SK-N-DZ (cell line): ENCODE data around the gene CBL.
"Not testable (repeated sequence)": the region's sequence is repeated elsewhere in the genome, so short reads cannot be mapped to it uniquely, and the experiment has no call there.

Source experiments
- DNase-seq: peaks from one replicate; pipeline ENCODE4 v3.0.0-alpha.2; 2015; ENCODE audit warnings: low spot score

Gene CBL

GRCh38 chr11:119209186-119209585, 3.0 kb downstream of the CBL start:
- DNase-seq = no peak

- DNase-seq = no peak
Observed at GRCh38 chr11:119210050-119210449, 3.9 kb downstream of the CBL start.

- no peak for DNase-seq
Observed at GRCh38 chr11:119218141-119218878, 12.2 kb downstream of the CBL start.

GRCh38 chr11:119222308-119222707, 16.2 kb downstream of the CBL start:
- no peak for DNase-seq

- no peak for DNase-seq
Observed at GRCh38 chr11:119222891-119223290, 16.8 kb downstream of the CBL start.

- DNase-seq = no peak
Observed at GRCh38 chr11:119223856-119224255, 17.7 kb downstream of the CBL start.

- not testable (repeated sequence) for DNase-seq
Observed at GRCh38 chr11:119228535-119229287, 22.6 kb downstream of the CBL start.

- no peak for DNase-seq
Observed at GRCh38 chr11:119229288-119229672, 23.1 kb downstream of the CBL start.

GRCh38 chr11:119229741-119230140, 23.6 kb downstream of the CBL start:
- no peak for DNase-seq

GRCh38 chr11:119236490-119236889, 30.4 kb downstream of the CBL start:
- no peak for DNase-seq

- DNase-seq = no peak
Observed at GRCh38 chr11:119236891-119237290, 30.8 kb downstream of the CBL start.

- DNase-seq = no peak
Observed at GRCh38 chr11:119237515-119237914, 31.4 kb downstream of the CBL start.

GRCh38 chr11:119248750-119249670, 42.9 kb downstream of the CBL start:
- no peak for DNase-seq

GRCh38 chr11:119249671-119250010, 43.5 kb downstream of the CBL start:
- no peak for DNase-seq

- DNase-seq = no peak
Observed at GRCh38 chr11:119251114-119251513, 45.0 kb downstream of the CBL start.

GRCh38 chr11:119254239-119254638, 48.1 kb downstream of the CBL start:
- DNase-seq = no peak

- no peak for DNase-seq
Observed at GRCh38 chr11:119258180-119258579, 52.0 kb downstream of the CBL start.

- no peak for DNase-seq
Observed at GRCh38 chr11:119258983-119259382, 52.8 kb downstream of the CBL start.

- DNase-seq = no peak
Observed at GRCh38 chr11:119262668-119263351, 56.7 kb downstream of the CBL start.

GRCh38 chr11:119263352-119263940, 57.3 kb downstream of the CBL start:
- no peak for DNase-seq

GRCh38 chr11:119266063-119266462, 59.9 kb downstream of the CBL start:
- DNase-seq = no peak
